Stimulated activated naive CD8-positive, alpha-beta T cell treated with anti-CD3 and anti-CD28 coated beads, Interleukin-15, amount 100 ng/mL, for 72 hours (primary cell): ENCODE measurements around the gene TMEM131L.
"Not testable (repeated sequence)": the region's sequence is repeated elsewhere in the genome, so short reads cannot be mapped to it uniquely, and the experiment has no call there.

Source experiments
- ATAC-seq: fragments of 150-1000 bp; cut with Tn5 transposase; 2 replicates; pipeline ENCODE4 v1.10.0; 2021; ENCODE audit warnings: mild to moderate bottlenecking, moderate library complexity
- DNase-seq, 2 donors: peaks; one replicate each; pipeline ENCODE4 v3.0.0; 2021 to 2022
- H3K27ac Mint-ChIP-seq, 2 donors: one replicate each; pipeline ENCODE4 v1.8.0; 2022; ENCODE audit warnings: mild to moderate bottlenecking in 2 of 2, mixed read lengths in 2 of 2, moderate library complexity in 2 of 2
- H3K27me3 Mint-ChIP-seq: one replicate; pipeline ENCODE4 v1.8.0; 2022; ENCODE audit warnings: mixed read lengths
- H3K4me1 Mint-ChIP-seq: one replicate; pipeline ENCODE4 v1.8.0; 2022; ENCODE audit warnings: mild to moderate bottlenecking, mixed read lengths
- H3K4me3 Mint-ChIP-seq, 2 donors: one replicate each; pipeline ENCODE4 v1.8.0; 2022; ENCODE audit warnings: mild to moderate bottlenecking in 2 of 2, mixed read lengths in 2 of 2, moderate library complexity in 1 of 2
- H3K9me3 Mint-ChIP-seq, 2 donors: one replicate each; pipeline ENCODE4 v1.8.0; 2022; ENCODE audit warnings: mixed read lengths in 2 of 2

TMEM131L gene

GRCh38 chr4:153465140-153465539, 1.0 kb upstream of the TMEM131L start:
- Mint-ChIP-seq H3K4me1 (peaks cover 27% of the 10 kb centered on the region), H3K4me3 (peak overlapping the region; percentile 85 to 98), H3K27ac (no peak overlapping the region), H3K9me3 (no peaks in the 10 kb centered on the region), H3K27me3 (no peaks in the 10 kb centered on the region)
- ATAC-seq = no peak
- DNase-seq = no peak

GRCh38 chr4:153465615-153466080, 512 bp upstream of the TMEM131L start:
- Mint-ChIP-seq H3K9me3 (no peaks in the 10 kb centered on the region), H3K27ac (peak overlapping the region; percentile 68 to 95), H3K4me1 (peaks cover 29% of the 10 kb centered on the region), H3K4me3 (peak overlapping the region; percentile 85 to 98), H3K27me3 (no peaks in the 10 kb centered on the region)
- DNase-seq = peak in 1 of 2 donors; percentile 62
- ATAC-seq = peak; percentile 55

GRCh38 chr4:153466949-153467896, 1.1 kb downstream of the TMEM131L start:
- H3K4me3 Mint-ChIP-seq = peak overlapping the region; percentile 97 to 98
- no peaks in the 10 kb centered on the region for H3K27me3 Mint-ChIP-seq
- peaks cover 45% of the 10 kb centered on the region for H3K4me1 Mint-ChIP-seq
- DNase-seq (peak; percentile 54 to 71), ATAC-seq (peak; percentile 26)
- H3K27ac Mint-ChIP-seq = peak overlapping the region; percentile 66 to 89
- H3K9me3 Mint-ChIP-seq = peaks cover 0 to 5% of the 10 kb centered on the region in 2 donors

GRCh38 chr4:153467897-153468262, 1.7 kb downstream of the TMEM131L start:
- Mint-ChIP-seq H3K9me3 (peaks cover 0 to 8% of the 10 kb centered on the region in 2 donors), H3K27ac (peak overlapping the region in 1 of 2 donors; percentile 84), H3K4me3 (peak overlapping the region; percentile 97 to 98), H3K27me3 (no peaks in the 10 kb centered on the region), H3K4me1 (peaks cover 51% of the 10 kb centered on the region)
- ATAC-seq = no peak
- no peak for DNase-seq

GRCh38 chr4:153468587-153468986, 2.4 kb downstream of the TMEM131L start:
- Mint-ChIP-seq H3K27me3 (no peaks in the 10 kb centered on the region), H3K9me3 (peaks cover 0 to 8% of the 10 kb centered on the region in 2 donors), H3K4me3 (peak overlapping the region; percentile 97 to 98), H3K4me1 (peaks cover 58% of the 10 kb centered on the region), H3K27ac (peak overlapping the region; percentile 90 to 94)
- peak in 1 of 2 donors; percentile 41 for DNase-seq
- peak; percentile 16 for ATAC-seq

- H3K4me1 Mint-ChIP-seq = peaks cover 63% of the 10 kb centered on the region
- DNase-seq (no peak), ATAC-seq (no peak)
- H3K27me3 Mint-ChIP-seq = no peaks in the 10 kb centered on the region
- peaks cover 0 to 8% of the 10 kb centered on the region in 2 donors for H3K9me3 Mint-ChIP-seq
- H3K27ac Mint-ChIP-seq = peak overlapping the region; percentile 90 to 94
- H3K4me3 Mint-ChIP-seq = peak overlapping the region; percentile 97 to 98
Observed at GRCh38 chr4:153469031-153469430, 2.9 kb downstream of the TMEM131L start.

GRCh38 chr4:153471071-153471697, 5.0 kb downstream of the TMEM131L start:
- DNase-seq, H3K27me3 Mint-ChIP-seq, ATAC-seq, H3K9me3 Mint-ChIP-seq: not testable (repeated sequence)
- H3K4me3 Mint-ChIP-seq = peak overlapping the region; percentile 97 to 98
- peak overlapping the region; percentile 95 to 97 for H3K27ac Mint-ChIP-seq
- peaks cover 64% of the 10 kb centered on the region for H3K4me1 Mint-ChIP-seq

- ATAC-seq (peak; percentile 76), DNase-seq (peak; percentile 19 to 60)
- Mint-ChIP-seq H3K27ac (peak overlapping the region; percentile 95 to 97), H3K4me3 (peak overlapping the region; percentile 97 to 98), H3K4me1 (peaks cover 66% of the 10 kb centered on the region), H3K27me3 (no peaks in the 10 kb centered on the region), H3K9me3 (peaks cover 0 to 8% of the 10 kb centered on the region in 2 donors)
Observed at GRCh38 chr4:153471698-153472093, 5.5 kb downstream of the TMEM131L start.

- ATAC-seq (peak; percentile 71), DNase-seq (no peak)
- peak overlapping the region; percentile 97 to 98 for H3K4me3 Mint-ChIP-seq
- peaks cover 0 to 8% of the 10 kb centered on the region in 2 donors for H3K9me3 Mint-ChIP-seq
- H3K4me1 Mint-ChIP-seq = peaks cover 73% of the 10 kb centered on the region
- H3K27me3 Mint-ChIP-seq = no peaks in the 10 kb centered on the region
- H3K27ac Mint-ChIP-seq = peak overlapping the region; percentile 95 to 97
Observed at GRCh38 chr4:153472122-153473037, 6.2 kb downstream of the TMEM131L start.

- Mint-ChIP-seq H3K9me3 (peaks cover 0 to 8% of the 10 kb centered on the region in 2 donors), H3K27me3 (no peaks in the 10 kb centered on the region), H3K4me3 (peak overlapping the region in 1 of 2 donors; percentile 97), H3K4me1 (peaks cover 90% of the 10 kb centered on the region), H3K27ac (peak overlapping the region; percentile 80 to 89)
- ATAC-seq (no peak), DNase-seq (no peak)
Observed at GRCh38 chr4:153474251-153474650, 8.1 kb downstream of the TMEM131L start.

GRCh38 chr4:153476829-153477574, 10.8 kb downstream of the TMEM131L start:
- Mint-ChIP-seq H3K27me3 (no peaks in the 10 kb centered on the region), H3K4me3 (peak overlapping the region; percentile 38 to 45), H3K27ac (peak overlapping the region in 1 of 2 donors; percentile 35), H3K9me3 (peaks cover 0 to 6% of the 10 kb centered on the region in 2 donors), H3K4me1 (peaks cover 88% of the 10 kb centered on the region)
- ATAC-seq (no peak), DNase-seq (no peak)

GRCh38 chr4:153479101-153479500, 12.9 kb downstream of the TMEM131L start:
- ATAC-seq (no peak), DNase-seq (no peak)
- Mint-ChIP-seq H3K4me3 (peak overlapping the region in 1 of 2 donors; percentile 46), H3K27me3 (no peaks in the 10 kb centered on the region), H3K9me3 (no peaks in the 10 kb centered on the region), H3K27ac (no peak overlapping the region), H3K4me1 (peaks cover 86% of the 10 kb centered on the region)

GRCh38 chr4:153480704-153481103, 14.5 kb downstream of the TMEM131L start:
- peak overlapping the region; percentile 39 to 54 for H3K4me3 Mint-ChIP-seq
- no peak for DNase-seq
- peak overlapping the region; percentile 74 to 81 for H3K27ac Mint-ChIP-seq
- H3K9me3 Mint-ChIP-seq = no peaks in the 10 kb centered on the region
- ATAC-seq = peak; percentile 57
- H3K27me3 Mint-ChIP-seq = no peaks in the 10 kb centered on the region
- peaks cover 75% of the 10 kb centered on the region for H3K4me1 Mint-ChIP-seq

GRCh38 chr4:153481478-153481877, 15.3 kb downstream of the TMEM131L start:
- Mint-ChIP-seq H3K9me3 (no peaks in the 10 kb centered on the region), H3K4me3 (no peak overlapping the region), H3K27ac (no peak overlapping the region), H3K4me1 (peaks cover 83% of the 10 kb centered on the region), H3K27me3 (no peaks in the 10 kb centered on the region)
- no peak for DNase-seq
- ATAC-seq = no peak
